GM21786 (cell line): Measurements from ENCODE around the gene RASSF3.
"Not testable (repeated sequence)": the region's sequence is repeated elsewhere in the genome, so short reads cannot be mapped to it uniquely, and the experiment has no call there.

Experiments used
- ATAC-seq: cut with Tn5 transposase; IDR thresholded peaks from one replicate; pipeline ENCODE4 v1.9.1; 2021; ENCODE audit not compliant: unreplicated experiment

Gene RASSF3

GRCh38 chr12:64610079-64610659, at the start of gene RASSF3:
Gene RASSF3, plus strand, starts transcription at chr12:64610495. Its CDS starts 138 bp downstream, at chr12:64610633.
- peak; percentile 49 for ATAC-seq

GRCh38 chr12:64561302-64562136, 48.8 kb upstream of the RASSF3 start:
- no peak for ATAC-seq

GRCh38 chr12:64566122-64566521, 44.2 kb upstream of the RASSF3 start:
- no peak for ATAC-seq

- no peak for ATAC-seq
These were observed 43.3 kb upstream of the RASSF3 start for GRCh38 chr12:64566831-64567517.

GRCh38 chr12:64567570-64567969, 42.7 kb upstream of the RASSF3 start:
- no peak for ATAC-seq

GRCh38 chr12:64568298-64568697, 42.0 kb upstream of the RASSF3 start:
- no peak for ATAC-seq

- ATAC-seq, result no peak
These were observed 40.2 kb upstream of the RASSF3 start for GRCh38 chr12:64569923-64570691.

- ATAC-seq, result no peak
These were observed 38.9 kb upstream of the RASSF3 start for GRCh38 chr12:64571411-64571810.

GRCh38 chr12:64572241-64572640, 38.1 kb upstream of the RASSF3 start:
- no peak for ATAC-seq

- no peak for ATAC-seq
These were observed 35.5 kb upstream of the RASSF3 start for GRCh38 chr12:64574837-64575236.

GRCh38 chr12:64577046-64577445, 33.2 kb upstream of the RASSF3 start:
- no peak for ATAC-seq

GRCh38 chr12:64578566-64578965, 31.7 kb upstream of the RASSF3 start:
- ATAC-seq, result no peak

- ATAC-seq, result no peak
These were observed 29.6 kb upstream of the RASSF3 start for GRCh38 chr12:64580681-64581080.

- no peak for ATAC-seq
These were observed 28.2 kb upstream of the RASSF3 start for GRCh38 chr12:64582114-64582513.

GRCh38 chr12:64582862-64583261, 27.4 kb upstream of the RASSF3 start:
- ATAC-seq, result no peak

GRCh38 chr12:64583395-64583770, 26.9 kb upstream of the RASSF3 start:
- ATAC-seq, result not testable (repeated sequence)

- no peak for ATAC-seq
These were observed 26.4 kb upstream of the RASSF3 start for GRCh38 chr12:64583771-64584421.

- no peak for ATAC-seq
These were observed 25.2 kb upstream of the RASSF3 start for GRCh38 chr12:64585104-64585503.

GRCh38 chr12:64587447-64587846, 22.8 kb upstream of the RASSF3 start:
- ATAC-seq, result no peak

GRCh38 chr12:64590183-64590582, 20.1 kb upstream of the RASSF3 start:
- ATAC-seq, result no peak
